ENCODE data around the gene CREBBP.

CREBBP gene

GRCh38 chr16:3767333-3767986 is 113.1 kb downstream of the CREBBP start:
- DNase-seq (ENCODE audit: low read depth in 2 of 2), result no peak

- DNase-seq (ENCODE audit: low read depth in 2 of 2), result no peak
Measured at GRCh38 chr16:3766177-3766576, 114.3 kb downstream of the CREBBP start.

- DNase-seq (ENCODE audit: low read depth in 2 of 2), result no peak
Measured at GRCh38 chr16:3764409-3764808, 116.1 kb downstream of the CREBBP start.

GRCh38 chr16:3762107-3762750 is 118.3 kb downstream of the CREBBP start:
- no peak for DNase-seq (ENCODE audit: low read depth in 2 of 2)

GRCh38 chr16:3761375-3762106 is 119.0 kb downstream of the CREBBP start:
- no peak for DNase-seq (ENCODE audit: low read depth in 2 of 2)

- DNase-seq (ENCODE audit: low read depth in 2 of 2), result no peak
Measured at GRCh38 chr16:3760518-3760917, 120.0 kb downstream of the CREBBP start.

GRCh38 chr16:3759736-3760135 is 120.8 kb downstream of the CREBBP start:
- DNase-seq (ENCODE audit: low read depth in 2 of 2), result no peak

GRCh38 chr16:3756113-3756512 is 124.4 kb downstream of the CREBBP start:
- DNase-seq (ENCODE audit: low read depth in 2 of 2), result no peak

- no peak for DNase-seq (ENCODE audit: low read depth in 2 of 2)
Measured at GRCh38 chr16:3755249-3755648, 125.3 kb downstream of the CREBBP start.

- no peak for DNase-seq (ENCODE audit: low read depth in 2 of 2)
Measured at GRCh38 chr16:3754772-3755171, 125.7 kb downstream of the CREBBP start.

- no peak for DNase-seq (ENCODE audit: low read depth in 2 of 2)
Measured at GRCh38 chr16:3754081-3754703, 126.3 kb downstream of the CREBBP start.

GRCh38 chr16:3752984-3753383 is 127.5 kb downstream of the CREBBP start:
- no peak for DNase-seq (ENCODE audit: low read depth in 2 of 2)

- DNase-seq (ENCODE audit: low read depth in 2 of 2), result no peak
Measured at GRCh38 chr16:3751878-3752277, 128.6 kb downstream of the CREBBP start.

- DNase-seq (ENCODE audit: low read depth in 2 of 2), result no peak
Measured at GRCh38 chr16:3748307-3748706, 132.2 kb downstream of the CREBBP start.

- DNase-seq (ENCODE audit: low read depth in 2 of 2), result no peak
Measured at GRCh38 chr16:3745751-3746355, 134.7 kb downstream of the CREBBP start.

GRCh38 chr16:3744018-3744417 is 136.5 kb downstream of the CREBBP start:
- no peak for DNase-seq (ENCODE audit: low read depth in 2 of 2)

- DNase-seq (ENCODE audit: low read depth in 2 of 2), result no peak
Measured at GRCh38 chr16:3740934-3741333, 139.6 kb downstream of the CREBBP start.

- DNase-seq (ENCODE audit: low read depth in 2 of 2), result no peak
Measured at GRCh38 chr16:3740186-3740585, 140.3 kb downstream of the CREBBP start.

GRCh38 chr16:3739636-3740035 is 140.9 kb downstream of the CREBBP start:
- DNase-seq (ENCODE audit: low read depth in 2 of 2), result no peak

- no peak for DNase-seq (ENCODE audit: low read depth in 2 of 2)
Measured at GRCh38 chr16:3738541-3738940, 142.0 kb downstream of the CREBBP start.

GRCh38 chr16:3738128-3738527 is 142.4 kb downstream of the CREBBP start:
- DNase-seq (ENCODE audit: low read depth in 2 of 2), result no peak

- DNase-seq (ENCODE audit: low read depth in 2 of 2), result no peak
Measured at GRCh38 chr16:3737181-3737580, 143.3 kb downstream of the CREBBP start.

Measured in stimulated activated CD8-positive, alpha-beta memory T cell treated with anti-CD3 and anti-CD28 coated beads, Interleukin-15, amount 100 ng/mL, for 4 hours (primary cell).